K562 (cell line): ENCODE measurements around the gene KRTAP29-1. TPM values are rescaled to one million over a fixed set of nuclear protein-coding genes. Genes with fewer than 3 reads are reported as not detected.

Experiments
- CSDE1 ChIP-seq, 2 experiments: fragments of 450-650 bp; IDR thresholded peaks; 2 replicates each; pipeline ENCODE4 v1.6.1; 2016; ENCODE audit warnings: mild to moderate bottlenecking in 1 of 2
- TAF9B ChIP-seq: fragments of 450-650 bp; IDR thresholded peaks from 2 replicates; pipeline ENCODE4 v1.6.1; 2018; ENCODE audit warnings: mild to moderate bottlenecking; ENCODE audit not compliant: partially characterized antibody
- polyA plus RNA-seq, 8 experiments: library from polyadenylated mRNA; depleted of rRNA in 4 of 8; stranded (reverse) in 5 of 8; unstranded in 3 of 8; fragments of >200 nt; fragmentation: Nextera tagmentation in 2 of 8; fragmentation: Illumina TruSeq in 1 of 8; extraction: Ambion mirVana in 2 of 8; extraction: Trizol in 1 of 8; gene quantifications; 2 replicates each; pipeline versions ENCODE4 v1.2.1 to v1.2.3, GENCODE V29; 2011 to 2014; ENCODE audit warnings: inconsistent platforms in 1 of 8, missing spikeins in 1 of 8
- total RNA-seq, 7 experiments: library from RNA; depleted of rRNA in 6 of 7; stranded (reverse); fragments of >200 nt in 6 of 7; fragmentation: Illumina TruSeq in 2 of 7; extraction: Trizol in 2 of 7; gene quantifications; 2 replicates each; pipeline versions ENCODE4 v1.2.1 to v1.2.3, GENCODE V29; 2011 to 2021; ENCODE audit warnings: low replicate concordance in 1 of 7
- TF ChIP-seq, protein P1 (sequence below): sonication (generic); formaldehyde crosslinking; IDR thresholded peaks from 2 replicates; pipeline ENCODE4 v1.8.1; 2023; ENCODE audit warnings: mild to moderate bottlenecking, missing genetic modification reagents
- TF ChIP-seq, protein P2 (sequence below): fragments of 200-600 bp; sonication (generic); IDR thresholded peaks from one replicate; pipeline ENCODE4 v1.6.1; 2012; ENCODE audit warnings: mild to moderate bottlenecking, low read depth, low read length, inconsistent platforms

Gene KRTAP29-1
- total and polyA plus RNA-seq, 9 of the 15 experiments (the other 6 are each of a cell fraction or from before 2014, with no cell fraction given) = not detected

GRCh38 chr17:41334385-41335305 is 32.0 kb upstream of the KRTAP29-1 start (continued):
- TF ChIP-seq, protein P1, sequence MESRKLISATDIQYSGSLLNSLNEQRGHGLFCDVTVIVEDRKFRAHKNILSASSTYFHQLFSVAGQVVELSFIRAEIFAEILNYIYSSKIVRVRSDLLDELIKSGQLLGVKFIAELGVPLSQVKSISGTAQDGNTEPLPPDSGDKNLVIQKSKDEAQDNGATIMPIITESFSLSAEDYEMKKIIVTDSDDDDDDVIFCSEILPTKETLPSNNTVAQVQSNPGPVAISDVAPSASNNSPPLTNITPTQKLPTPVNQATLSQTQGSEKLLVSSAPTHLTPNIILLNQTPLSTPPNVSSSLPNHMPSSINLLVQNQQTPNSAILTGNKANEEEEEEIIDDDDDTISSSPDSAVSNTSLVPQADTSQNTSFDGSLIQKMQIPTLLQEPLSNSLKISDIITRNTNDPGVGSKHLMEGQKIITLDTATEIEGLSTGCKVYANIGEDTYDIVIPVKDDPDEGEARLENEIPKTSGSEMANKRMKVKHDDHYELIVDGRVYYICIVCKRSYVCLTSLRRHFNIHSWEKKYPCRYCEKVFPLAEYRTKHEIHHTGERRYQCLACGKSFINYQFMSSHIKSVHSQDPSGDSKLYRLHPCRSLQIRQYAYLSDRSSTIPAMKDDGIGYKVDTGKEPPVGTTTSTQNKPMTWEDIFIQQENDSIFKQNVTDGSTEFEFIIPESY (CRISPR knock-in tag) = no peak
- TF ChIP-seq CSDE1 (IDR thresholded peaks at IDR 0.05) (no peak), TAF9B (no peak)
- TF ChIP-seq, protein P2, sequence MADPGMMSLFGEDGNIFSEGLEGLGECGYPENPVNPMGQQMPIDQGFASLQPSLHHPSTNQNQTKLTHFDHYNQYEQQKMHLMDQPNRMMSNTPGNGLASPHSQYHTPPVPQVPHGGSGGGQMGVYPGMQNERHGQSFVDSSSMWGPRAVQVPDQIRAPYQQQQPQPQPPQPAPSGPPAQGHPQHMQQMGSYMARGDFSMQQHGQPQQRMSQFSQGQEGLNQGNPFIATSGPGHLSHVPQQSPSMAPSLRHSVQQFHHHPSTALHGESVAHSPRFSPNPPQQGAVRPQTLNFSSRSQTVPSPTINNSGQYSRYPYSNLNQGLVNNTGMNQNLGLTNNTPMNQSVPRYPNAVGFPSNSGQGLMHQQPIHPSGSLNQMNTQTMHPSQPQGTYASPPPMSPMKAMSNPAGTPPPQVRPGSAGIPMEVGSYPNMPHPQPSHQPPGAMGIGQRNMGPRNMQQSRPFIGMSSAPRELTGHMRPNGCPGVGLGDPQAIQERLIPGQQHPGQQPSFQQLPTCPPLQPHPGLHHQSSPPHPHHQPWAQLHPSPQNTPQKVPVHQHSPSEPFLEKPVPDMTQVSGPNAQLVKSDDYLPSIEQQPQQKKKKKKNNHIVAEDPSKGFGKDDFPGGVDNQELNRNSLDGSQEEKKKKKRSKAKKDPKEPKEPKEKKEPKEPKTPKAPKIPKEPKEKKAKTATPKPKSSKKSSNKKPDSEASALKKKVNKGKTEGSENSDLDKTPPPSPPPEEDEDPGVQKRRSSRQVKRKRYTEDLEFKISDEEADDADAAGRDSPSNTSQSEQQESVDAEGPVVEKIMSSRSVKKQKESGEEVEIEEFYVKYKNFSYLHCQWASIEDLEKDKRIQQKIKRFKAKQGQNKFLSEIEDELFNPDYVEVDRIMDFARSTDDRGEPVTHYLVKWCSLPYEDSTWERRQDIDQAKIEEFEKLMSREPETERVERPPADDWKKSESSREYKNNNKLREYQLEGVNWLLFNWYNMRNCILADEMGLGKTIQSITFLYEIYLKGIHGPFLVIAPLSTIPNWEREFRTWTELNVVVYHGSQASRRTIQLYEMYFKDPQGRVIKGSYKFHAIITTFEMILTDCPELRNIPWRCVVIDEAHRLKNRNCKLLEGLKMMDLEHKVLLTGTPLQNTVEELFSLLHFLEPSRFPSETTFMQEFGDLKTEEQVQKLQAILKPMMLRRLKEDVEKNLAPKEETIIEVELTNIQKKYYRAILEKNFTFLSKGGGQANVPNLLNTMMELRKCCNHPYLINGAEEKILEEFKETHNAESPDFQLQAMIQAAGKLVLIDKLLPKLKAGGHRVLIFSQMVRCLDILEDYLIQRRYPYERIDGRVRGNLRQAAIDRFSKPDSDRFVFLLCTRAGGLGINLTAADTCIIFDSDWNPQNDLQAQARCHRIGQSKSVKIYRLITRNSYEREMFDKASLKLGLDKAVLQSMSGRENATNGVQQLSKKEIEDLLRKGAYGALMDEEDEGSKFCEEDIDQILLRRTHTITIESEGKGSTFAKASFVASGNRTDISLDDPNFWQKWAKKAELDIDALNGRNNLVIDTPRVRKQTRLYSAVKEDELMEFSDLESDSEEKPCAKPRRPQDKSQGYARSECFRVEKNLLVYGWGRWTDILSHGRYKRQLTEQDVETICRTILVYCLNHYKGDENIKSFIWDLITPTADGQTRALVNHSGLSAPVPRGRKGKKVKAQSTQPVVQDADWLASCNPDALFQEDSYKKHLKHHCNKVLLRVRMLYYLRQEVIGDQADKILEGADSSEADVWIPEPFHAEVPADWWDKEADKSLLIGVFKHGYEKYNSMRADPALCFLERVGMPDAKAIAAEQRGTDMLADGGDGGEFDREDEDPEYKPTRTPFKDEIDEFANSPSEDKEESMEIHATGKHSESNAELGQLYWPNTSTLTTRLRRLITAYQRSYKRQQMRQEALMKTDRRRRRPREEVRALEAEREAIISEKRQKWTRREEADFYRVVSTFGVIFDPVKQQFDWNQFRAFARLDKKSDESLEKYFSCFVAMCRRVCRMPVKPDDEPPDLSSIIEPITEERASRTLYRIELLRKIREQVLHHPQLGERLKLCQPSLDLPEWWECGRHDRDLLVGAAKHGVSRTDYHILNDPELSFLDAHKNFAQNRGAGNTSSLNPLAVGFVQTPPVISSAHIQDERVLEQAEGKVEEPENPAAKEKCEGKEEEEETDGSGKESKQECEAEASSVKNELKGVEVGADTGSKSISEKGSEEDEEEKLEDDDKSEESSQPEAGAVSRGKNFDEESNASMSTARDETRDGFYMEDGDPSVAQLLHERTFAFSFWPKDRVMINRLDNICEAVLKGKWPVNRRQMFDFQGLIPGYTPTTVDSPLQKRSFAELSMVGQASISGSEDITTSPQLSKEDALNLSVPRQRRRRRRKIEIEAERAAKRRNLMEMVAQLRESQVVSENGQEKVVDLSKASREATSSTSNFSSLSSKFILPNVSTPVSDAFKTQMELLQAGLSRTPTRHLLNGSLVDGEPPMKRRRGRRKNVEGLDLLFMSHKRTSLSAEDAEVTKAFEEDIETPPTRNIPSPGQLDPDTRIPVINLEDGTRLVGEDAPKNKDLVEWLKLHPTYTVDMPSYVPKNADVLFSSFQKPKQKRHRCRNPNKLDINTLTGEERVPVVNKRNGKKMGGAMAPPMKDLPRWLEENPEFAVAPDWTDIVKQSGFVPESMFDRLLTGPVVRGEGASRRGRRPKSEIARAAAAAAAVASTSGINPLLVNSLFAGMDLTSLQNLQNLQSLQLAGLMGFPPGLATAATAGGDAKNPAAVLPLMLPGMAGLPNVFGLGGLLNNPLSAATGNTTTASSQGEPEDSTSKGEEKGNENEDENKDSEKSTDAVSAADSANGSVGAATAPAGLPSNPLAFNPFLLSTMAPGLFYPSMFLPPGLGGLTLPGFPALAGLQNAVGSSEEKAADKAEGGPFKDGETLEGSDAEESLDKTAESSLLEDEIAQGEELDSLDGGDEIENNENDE = no peak
